Cerebellar cortex (tissue), 1 donor: ENCODE measurements around the gene ATXN1.

Experiments used
- DNase-seq: peaks from one replicate; pipeline ENCODE4 v3.0.0-alpha.2; 2015; ENCODE audit warnings: low spot score

ATXN1 gene

GRCh38 chr6:16533721-16534136 is 227.5 kb downstream of the ATXN1 start:
- DNase-seq: no peak

GRCh38 chr6:16533210-16533609 is 228.1 kb downstream of the ATXN1 start:
- no peak for DNase-seq

DNA sequence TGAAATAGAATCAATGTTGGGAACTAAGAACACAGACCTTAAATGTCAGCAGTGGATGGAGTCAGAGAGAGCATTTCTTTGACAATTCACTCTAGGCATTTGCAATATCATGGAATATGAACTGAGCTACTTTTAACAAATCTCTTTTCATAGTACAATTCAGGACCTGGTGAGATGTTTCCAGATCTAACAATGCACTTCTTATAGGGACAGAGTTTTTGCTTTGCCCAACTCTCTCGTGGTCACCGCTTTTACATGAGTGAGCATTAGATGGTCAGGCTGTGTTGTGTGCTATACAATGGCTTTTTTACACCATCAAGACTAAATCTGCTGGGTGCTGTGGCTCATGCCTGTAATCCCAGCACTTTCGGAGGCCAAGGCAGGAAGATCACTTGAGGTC is 233.6 kb downstream of the ATXN1 start:
- no peak for DNase-seq

DNA sequence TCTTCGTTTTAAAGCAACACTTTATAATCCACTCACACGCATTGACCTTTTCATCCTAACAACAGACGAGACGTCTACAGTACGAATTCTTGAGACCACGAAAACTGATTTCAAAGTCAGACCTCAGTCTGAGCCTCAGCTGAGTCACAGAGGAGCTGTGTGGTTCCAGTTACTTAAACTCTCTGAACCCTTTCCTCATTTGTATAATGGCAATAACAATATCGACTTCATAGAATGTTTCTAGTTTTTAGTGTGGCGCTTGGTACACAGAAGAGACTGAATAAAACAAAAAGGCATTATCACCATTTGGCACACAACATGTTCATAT is 236.9 kb downstream of the ATXN1 start:
- no peak for DNase-seq

DNA sequence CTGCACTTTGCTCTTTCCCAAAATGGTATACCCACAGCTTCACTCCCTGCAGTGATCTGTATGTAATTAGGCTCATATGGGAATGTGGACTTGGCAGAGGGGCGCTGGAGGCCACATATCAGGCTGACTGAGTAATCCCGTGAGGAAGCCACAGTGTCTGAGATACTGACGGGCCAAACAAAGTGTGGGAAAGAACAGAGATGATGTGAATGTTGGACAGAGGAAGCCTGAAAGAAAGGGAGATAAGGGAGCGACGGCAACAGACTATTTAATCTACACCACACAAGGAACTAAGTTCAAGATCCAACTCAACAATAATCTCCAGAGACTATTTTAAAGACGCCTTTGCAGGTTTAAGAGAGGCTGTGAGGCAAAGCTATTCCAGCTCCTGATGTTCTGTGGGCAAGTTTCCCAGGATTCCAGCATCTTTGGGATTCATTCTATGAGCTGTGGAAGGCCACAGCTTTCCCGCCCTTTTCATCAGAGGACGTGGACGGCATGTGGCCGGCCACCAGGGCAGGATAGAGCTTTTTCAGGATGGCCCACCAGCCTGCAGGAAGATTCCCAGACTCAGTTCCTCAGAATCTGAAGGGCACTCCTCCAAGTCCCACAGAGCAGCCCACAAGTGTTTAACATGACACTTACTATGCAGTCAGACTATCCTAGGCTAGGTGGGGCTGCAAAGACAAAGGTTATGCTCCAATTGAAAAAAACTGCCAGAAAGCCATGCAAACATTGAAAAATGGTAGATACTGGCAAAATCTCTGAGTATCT is 237.5 kb downstream of the ATXN1 start:
- no peak for DNase-seq

GRCh38 chr6:16522937-16523336 is 238.3 kb downstream of the ATXN1 start:
- DNase-seq: no peak

DNA sequence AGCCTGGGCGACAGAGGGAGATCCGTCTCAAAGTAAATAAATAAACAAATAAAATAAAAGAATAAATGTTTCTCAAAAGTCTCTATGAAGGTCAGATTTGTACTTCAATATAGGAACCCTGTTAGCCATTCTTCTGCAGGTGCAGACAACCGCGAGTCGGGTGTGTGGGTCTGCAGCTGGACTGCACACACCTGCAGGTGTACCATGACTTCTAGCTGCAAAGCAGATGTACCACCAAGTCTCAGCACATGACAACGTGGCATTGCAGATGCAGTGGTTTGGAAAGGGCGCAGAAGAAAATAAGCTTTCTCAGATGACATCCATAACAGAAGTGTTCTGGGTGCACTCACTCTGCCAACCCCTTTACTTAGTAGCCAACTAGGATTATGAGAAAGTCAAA is 239.7 kb downstream of the ATXN1 start:
- no peak for DNase-seq

GRCh38 chr6:16519265-16520242 is 241.7 kb downstream of the ATXN1 start:
- peak; percentile 61 for DNase-seq

DNA sequence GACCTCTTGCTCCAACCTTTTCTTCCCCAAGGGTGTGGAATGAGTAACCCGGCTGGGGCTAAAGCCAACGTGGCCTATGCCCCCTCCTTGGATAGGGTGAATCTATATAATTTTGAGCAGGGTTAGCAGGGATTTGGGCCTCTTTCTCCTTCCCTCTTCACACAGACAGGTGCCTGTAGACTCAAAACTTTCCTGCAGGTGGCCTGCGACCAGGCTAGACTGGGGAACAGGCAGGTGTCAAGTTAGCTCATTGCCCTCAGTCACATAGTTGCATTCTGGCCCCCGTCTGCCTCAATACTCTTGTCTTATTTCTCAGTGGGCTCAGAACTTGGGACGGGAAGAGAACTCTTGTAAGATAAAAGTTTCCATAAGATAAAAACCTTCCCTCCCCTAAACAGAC is 243.0 kb downstream of the ATXN1 start:
- DNase-seq: no peak

DNA sequence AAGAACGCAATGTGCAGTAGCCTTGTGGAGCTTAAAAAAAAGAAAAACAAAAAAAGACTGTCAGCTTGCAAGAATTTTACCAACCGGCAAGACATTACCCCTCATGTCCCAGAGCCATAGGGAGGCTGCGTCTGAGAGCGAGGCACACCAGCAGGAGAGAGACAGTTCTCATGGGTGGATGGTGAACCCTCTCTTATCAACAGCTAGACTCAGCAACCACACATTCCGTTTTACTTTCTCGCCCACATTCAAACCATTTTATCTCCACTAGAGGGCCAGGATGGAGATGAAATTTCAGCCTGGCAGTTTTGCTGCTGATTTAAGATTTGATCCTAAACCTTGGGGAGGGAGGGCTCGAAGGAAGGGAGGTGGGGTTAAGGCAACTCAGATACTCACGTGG is 247.0 kb downstream of the ATXN1 start:
- DNase-seq: no peak

- no peak for DNase-seq
These were observed 248.5 kb downstream of the ATXN1 start for GRCh38 chr6:16512544-16513290.

- no peak for DNase-seq
These were observed 249.4 kb downstream of the ATXN1 start for GRCh38 chr6:16511723-16512489.

DNA sequence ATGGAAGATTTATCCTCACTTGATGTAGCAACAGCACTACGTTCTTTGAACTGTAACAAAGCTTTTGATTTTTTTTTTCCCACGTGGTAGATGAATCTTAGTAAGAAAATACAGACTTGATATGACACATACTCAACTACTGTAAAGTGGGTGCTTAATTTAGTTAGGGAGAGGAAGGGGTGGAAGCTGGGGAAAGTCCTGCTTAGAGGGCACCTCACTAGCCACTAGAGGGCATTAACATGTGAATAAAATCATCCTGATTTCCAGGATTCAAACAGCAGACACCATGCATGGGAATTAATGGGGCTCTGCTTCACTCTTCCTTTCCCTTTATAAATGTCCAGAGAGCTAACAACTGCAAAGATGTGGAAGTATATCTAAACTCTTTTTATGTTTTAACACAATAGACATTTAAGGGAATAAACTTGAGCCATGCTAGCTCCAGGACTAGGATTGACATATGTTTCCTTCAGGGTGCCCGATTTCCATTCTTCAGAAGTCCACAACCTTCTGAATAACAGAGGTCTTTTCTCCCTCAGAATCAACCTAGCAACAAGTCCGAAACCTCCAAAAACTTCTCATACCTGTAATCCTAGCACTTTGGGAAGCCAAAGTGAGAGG is 250.1 kb downstream of the ATXN1 start:
- peak; percentile 45 for DNase-seq

- no peak for DNase-seq
These were observed 251.0 kb downstream of the ATXN1 start for GRCh38 chr6:16510245-16510644.

DNA sequence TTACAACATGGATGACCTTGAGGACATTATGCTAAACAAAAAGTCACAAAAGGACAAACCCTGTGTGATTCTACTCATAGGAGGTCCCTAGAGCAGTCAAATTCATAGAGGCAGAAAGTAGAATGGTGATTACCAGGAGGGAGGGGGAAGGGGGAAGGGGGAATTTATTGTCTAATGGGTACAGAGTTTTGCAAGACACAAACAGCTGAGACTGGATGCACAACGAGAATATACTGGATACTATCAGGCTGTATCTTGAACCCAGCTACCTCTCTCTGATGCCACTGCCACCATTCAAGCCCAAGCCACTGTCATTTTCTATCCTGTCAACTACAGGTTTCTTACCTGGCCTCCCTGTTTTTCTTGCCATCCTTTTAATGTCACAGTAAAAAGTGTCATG is 252.3 kb downstream of the ATXN1 start:
- no peak for DNase-seq

- DNase-seq: peak; percentile 74
These were observed 255.4 kb downstream of the ATXN1 start for GRCh38 chr6:16505711-16506357.

GRCh38 chr6:16504609-16505008 is 256.7 kb downstream of the ATXN1 start:
- DNase-seq: no peak

GRCh38 chr6:16503970-16504415 is 257.3 kb downstream of the ATXN1 start:
- DNase-seq: no peak

- DNase-seq: no peak
These were observed 258.0 kb downstream of the ATXN1 start for GRCh38 chr6:16503241-16503775.

- no peak for DNase-seq
These were observed 262.3 kb downstream of the ATXN1 start for GRCh38 chr6:16498957-16499356.
